GM19328 (cell line): ENCODE measurements around the gene YBX1.
"Not testable (repeated sequence)": the region's sequence is repeated elsewhere in the genome, so short reads cannot be mapped to it uniquely, and the experiment has no call there.

Experiments
- ATAC-seq: cut with Tn5 transposase; IDR thresholded peaks from one replicate; pipeline ENCODE4 v1.9.1; 2021; ENCODE audit warnings: mild to moderate bottlenecking, moderate library complexity; ENCODE audit not compliant: unreplicated experiment

Gene YBX1

DNA sequence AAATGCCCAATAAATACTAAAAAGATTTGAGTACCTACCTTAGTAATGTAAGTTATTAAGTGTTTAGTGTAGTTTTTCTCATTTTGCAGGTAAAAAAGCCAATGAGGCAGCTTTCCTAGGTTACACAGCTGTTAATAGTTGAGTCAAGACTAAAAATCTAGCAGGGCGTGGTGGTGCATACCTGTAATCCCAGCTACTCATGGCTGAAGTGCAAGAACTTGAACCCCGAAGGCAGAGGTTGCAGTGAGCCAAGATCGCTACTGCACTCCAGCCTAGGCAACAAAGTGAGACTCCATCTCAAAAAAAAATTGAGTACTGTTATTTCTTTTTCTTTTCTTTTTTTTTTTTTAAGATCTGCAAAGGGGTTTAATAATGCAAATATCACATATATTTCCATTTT, 7.7 kb downstream of the YBX1 start:
- no peak for ATAC-seq

DNA sequence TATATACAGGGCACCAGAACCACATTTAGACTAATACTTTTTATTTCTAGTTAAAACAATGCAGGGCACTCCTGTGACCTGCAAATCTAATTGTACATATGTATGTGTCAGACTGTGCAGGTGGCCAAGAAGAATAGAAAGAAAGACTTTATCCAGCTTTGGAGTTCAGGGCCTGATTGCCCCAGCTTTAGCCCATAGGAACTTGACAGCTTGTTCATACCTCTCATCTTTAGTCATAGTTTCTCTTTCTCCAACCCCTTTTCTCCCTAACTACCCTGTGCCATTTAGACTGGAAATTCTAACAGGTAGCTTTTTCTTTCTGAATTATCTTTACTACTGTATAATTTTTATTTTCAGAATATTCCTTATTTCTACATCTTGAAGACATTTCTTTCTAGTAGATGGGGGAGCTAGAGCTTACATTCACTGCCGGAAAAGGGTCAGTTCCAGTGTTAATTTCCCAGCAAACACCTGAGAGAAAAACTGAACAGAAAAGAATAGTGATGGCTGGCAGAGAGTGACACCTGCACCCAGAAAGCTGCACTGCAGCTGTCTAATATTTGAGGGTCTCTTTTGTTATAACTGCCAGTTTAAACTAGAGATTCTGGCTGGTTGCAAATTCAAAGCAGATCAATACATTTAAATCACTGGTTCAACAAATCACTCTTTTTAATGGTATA, 8.4 kb downstream of the YBX1 start:
- ATAC-seq, result no peak

GRCh38 chr1:42691157-42691498, 8.9 kb downstream of the YBX1 start:
- ATAC-seq, result no peak

DNA sequence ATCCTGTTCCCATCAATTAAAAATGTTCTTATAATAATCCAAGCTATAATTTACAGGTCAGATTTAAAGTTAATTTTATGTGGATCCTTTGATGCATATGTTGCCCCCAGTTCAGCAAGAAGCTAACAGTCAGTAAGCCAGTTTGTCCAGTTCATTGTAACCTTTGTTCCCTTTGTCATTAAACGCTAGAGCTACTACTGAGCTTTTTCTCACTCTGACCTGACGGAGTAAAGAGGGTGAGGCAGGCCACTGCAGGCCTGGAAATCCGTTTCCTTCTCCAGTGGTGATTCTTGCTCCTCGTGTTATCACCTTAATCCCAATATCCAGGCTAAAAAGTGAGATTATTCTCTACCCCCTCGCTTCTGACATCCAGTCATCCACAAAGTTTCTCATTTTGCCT, 10.2 kb downstream of the YBX1 start:
- ATAC-seq, result no peak

- no peak for ATAC-seq
These were observed 10.7 kb downstream of the YBX1 start for GRCh38 chr1:42692911-42693310.

DNA sequence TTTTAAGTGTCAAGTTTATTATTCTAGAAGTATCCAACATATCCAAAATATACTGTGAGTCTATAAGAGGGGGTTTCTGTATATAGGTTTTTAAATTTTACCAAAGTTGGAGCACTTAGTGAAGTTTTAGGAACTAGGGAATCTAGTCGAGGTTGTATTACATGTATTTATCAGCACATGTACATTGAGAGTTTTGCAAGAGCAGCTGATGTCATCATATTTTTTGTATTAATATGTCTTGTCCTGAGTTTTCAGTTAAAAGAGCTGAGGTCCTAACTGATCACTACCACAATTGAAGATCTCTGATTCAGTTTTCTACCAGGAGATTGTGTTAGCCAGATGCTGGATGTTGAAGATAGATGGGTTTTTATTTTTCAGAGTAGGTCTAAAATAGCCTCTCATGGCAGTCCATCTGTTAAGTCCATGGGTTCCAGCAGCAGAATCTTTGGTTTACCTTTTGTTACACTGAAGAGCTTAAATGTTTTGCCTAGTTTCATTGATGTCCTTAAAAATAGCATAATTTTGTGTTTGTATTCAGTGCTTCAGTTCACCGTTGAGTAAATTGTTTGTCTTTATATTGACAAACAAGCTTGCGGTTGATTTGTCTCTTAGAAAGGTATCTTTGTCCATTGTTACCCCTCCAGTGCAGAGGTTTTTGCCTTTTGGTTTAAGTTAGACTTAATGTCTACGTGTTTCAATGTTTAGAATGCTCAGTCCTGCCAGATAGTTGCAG, 16.0 kb downstream of the YBX1 start:
- ATAC-seq, result no peak

DNA sequence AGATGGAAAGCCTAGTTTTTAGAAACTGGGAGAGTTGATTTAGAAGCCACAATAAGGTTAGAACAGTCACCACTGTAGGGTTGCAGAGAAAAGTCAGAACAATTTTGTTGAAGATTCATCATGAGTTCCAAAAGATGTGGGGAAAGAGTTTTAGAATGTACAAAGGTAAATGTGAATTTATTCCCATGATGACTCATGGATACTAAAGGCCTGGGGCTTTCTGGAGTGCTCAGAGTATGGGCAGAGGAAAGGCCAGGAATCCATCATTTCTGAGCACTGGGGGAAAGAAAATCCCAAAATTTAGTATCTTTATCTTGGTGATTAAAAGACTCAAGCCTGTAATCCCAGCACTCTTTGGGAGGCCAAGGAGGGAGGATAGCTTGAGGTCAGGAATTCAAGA, 17.8 kb downstream of the YBX1 start:
- ATAC-seq, result no peak

DNA sequence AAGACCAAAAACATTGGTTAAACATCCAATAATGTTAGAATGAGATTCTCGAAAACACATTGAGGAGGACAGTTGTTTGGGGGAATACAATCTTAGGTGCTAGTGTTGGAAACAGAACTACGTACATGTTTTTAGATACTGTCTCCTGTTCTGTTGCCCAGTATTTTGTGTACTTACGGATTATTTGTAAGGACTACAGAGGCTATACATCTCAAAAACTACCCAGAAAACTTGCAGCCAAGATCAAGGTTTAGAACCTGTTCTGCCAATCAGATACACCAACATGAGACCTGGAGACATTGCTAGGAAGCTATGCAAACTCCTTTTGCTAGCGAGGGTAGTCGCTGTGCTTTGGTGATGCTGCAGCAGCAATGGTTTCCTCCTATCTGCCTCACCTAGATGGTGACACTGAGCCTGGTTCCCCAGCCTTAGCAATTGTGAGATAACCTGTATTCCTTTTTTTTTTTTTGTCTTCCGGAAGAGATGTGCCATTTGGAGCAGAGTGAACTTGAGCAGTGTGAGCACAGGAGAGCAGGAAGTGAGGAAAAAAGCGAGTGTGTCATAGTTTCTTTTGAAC, 21.8 kb downstream of the YBX1 start:
- no peak for ATAC-seq

DNA sequence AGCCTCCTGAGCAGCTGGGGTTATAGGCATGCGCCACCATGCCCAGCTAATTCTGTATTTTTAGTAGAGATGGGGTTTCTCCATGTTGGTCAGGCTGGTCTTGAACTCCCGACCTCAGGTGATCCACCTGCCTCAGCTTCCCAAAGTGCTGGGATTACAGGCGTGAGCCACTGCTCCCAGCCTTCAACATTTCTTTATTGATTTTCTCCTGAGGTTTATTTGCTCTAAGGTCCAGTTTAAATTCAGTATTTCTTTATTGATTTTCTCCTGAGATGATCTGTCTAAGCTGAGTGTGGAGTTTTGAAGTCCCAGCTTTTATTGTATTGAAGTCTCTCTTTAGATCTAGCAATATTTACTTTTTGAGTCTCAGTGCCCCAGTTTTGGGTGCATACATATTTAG, 30.6 kb downstream of the YBX1 start:
- ATAC-seq, result not testable (repeated sequence)

DNA sequence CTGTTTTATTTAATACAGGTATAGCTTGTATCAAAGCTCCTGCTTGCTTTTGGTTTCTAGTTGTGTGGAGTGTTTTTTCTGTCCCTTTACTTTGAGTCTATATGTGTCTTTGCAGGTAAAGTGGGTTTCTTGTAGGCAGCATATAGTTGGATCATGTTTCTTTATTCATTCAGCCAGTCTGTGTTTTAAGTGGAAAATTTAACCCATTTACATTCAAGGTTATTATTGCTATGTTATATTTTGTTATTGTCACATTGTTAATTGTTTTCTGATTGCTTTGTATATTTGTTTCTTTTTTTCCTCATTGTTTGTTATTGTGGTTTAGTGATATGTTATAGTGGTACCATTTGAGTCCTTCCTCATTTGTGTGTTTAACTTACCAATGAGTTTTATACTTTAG, 31.1 kb downstream of the YBX1 start:
- no peak for ATAC-seq

DNA sequence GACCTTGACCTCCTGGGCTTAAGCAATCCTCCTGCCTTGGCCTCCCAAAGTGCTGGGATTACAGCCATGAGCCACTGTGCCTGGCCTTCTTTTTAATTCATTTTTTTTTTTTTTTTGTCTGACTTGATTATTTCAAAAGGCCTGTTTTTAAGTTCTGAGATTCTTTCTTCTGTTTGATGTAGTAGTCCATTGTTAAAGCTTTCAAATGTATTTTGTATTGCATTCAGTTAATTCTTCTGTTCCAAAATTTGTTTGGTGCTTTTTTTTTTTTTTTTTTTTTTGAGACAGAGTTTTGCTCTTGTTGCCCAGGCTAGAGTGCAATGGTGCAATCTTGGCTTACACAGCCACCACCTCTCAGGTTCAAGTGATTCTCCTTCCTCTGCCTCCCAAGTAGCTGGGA, 32.2 kb downstream of the YBX1 start:
- not testable (repeated sequence) for ATAC-seq

- no peak for ATAC-seq
These were observed 38.6 kb downstream of the YBX1 start for GRCh38 chr1:42720868-42721267.

GRCh38 chr1:42721926-42722325, 39.7 kb downstream of the YBX1 start:
- no peak for ATAC-seq

GRCh38 chr1:42722403-42722802, 40.2 kb downstream of the YBX1 start:
- not testable (repeated sequence) for ATAC-seq

- ATAC-seq, result no peak
These were observed 41.3 kb downstream of the YBX1 start for GRCh38 chr1:42723511-42723910.

GRCh38 chr1:42725820-42726219, 43.6 kb downstream of the YBX1 start:
- not testable (repeated sequence) for ATAC-seq

DNA sequence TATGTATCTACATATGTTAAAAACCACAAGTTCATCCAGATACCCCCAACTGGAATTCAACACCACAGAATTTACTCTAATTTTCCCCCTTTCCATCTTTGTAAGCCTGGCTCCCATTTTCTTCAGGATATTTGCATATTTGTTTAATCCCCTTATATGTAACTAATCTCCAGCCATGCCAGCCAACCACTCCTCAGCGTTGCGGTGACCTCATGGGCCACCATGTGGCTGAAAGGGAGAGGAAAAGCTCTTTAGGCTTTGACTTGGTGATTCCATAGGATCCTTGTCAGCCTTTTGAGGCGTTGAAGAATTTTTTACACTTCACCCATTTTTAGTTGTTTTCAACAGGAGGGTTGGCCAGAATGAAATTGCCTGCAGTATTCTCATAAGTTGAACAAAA, 47.8 kb downstream of the YBX1 start:
- ATAC-seq, result no peak

DNA sequence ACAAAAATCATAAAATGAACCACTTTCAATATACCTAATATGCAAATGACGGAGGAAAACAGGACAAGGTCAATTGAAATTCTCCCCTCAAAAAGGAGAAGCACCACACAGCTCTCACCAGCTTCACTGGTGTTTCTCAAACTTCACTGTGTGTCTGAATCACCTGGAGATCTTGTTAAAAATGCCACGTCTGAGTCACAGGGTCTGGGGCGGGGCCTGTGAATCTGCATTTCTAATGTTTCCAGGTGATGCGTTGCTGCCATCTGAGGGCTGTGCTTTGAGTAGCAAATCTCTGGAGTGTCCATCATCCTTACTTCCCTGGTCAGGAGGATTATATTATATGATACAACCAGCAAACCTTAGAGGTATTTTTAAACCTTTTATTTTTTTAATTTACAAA, 48.8 kb downstream of the YBX1 start:
- no peak for ATAC-seq

DNA sequence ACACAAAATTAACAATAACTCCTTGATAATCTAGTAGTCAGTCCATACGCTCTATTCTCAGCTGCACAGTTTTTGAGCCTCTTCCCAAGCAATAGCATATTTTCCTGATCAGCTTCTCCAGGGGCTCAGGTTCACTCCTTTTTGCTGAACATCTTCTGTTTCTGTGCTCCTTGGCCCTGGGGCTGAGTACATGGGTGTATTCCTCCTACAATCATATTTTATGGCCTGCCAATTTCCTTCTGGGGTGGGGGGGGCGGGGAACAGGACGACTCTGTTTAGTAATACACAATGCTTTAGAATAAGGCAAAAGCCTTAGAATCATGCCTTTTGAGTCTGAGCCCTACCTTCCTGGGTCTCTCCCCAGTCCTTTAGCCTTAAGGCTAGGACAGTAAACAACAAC, 49.4 kb downstream of the YBX1 start:
- no peak for ATAC-seq

GRCh38 chr1:42732126-42732680, 50.0 kb downstream of the YBX1 start:
- no peak for ATAC-seq

- ATAC-seq, result no peak
These were observed 51.4 kb downstream of the YBX1 start for GRCh38 chr1:42733415-42734200.
